ENCODE results near the gene FCRL6. TPM values are rescaled to one million over a fixed set of nuclear protein-coding genes. Genes with fewer than 3 reads are reported as not detected.

FCRL6 gene
- total and polyA plus RNA-seq, 4 donors, result 0.20 TPM; not detected in 3

- Histone ChIP-seq H3K27ac (ENCODE audit: low read depth, low read length) (no peak overlapping the region), H3K4me3 (ENCODE audit: low read depth, low read length) (no peak overlapping the region), H3K4me1 (ENCODE audit: control insufficient read depth, insufficient read depth, low read length) (peaks cover 11% of the 10 kb centered on the region), H3K36me3 (ENCODE audit: control insufficient read depth, insufficient read depth, low read length) (no peaks in the 10 kb centered on the region), H3K9me3 (ENCODE audit: control insufficient read depth, insufficient read depth, low read length) (no peaks in the 10 kb centered on the region), H3K27me3 (ENCODE audit: control insufficient read depth, insufficient read depth, low read length) (no peaks in the 10 kb centered on the region)
- 37% methylated on average over 33 of the region's 34 CpGs for WGBS (ENCODE audit: insufficient coverage)
- DNase-seq (ENCODE audit: low read depth in 4 of 6, low spot score in 6 of 6), result no peak
These were observed 53.5 kb downstream of the FCRL6 start for GRCh38 chr1:159855709-159856108.

- no CpG with 5 or more reads among the region's 1 CpG for WGBS (ENCODE audit: insufficient coverage)
- Histone ChIP-seq H3K27ac (ENCODE audit: low read depth, low read length) (no peak overlapping the region), H3K27me3 (ENCODE audit: control insufficient read depth, insufficient read depth, low read length) (no peaks in the 10 kb centered on the region)
These were observed 54.4 kb downstream of the FCRL6 start for GRCh38 chr1:159856576-159856975.

GRCh38 chr1:159857889-159858288 lies 55.7 kb downstream of the FCRL6 start:
- no peak overlapping the region for H3K4me3 ChIP-seq (ENCODE audit: low read depth, low read length)
- H3K27ac ChIP-seq (ENCODE audit: low read depth, low read length), result no peak overlapping the region
- H3K9me3 ChIP-seq (ENCODE audit: control insufficient read depth, insufficient read depth, low read length), result no peaks in the 10 kb centered on the region
- WGBS (ENCODE audit: insufficient coverage), result 89% methylated on average over 6 of the region's 6 CpGs
- H3K4me1 ChIP-seq (ENCODE audit: control insufficient read depth, insufficient read depth, low read length), result peaks cover 11% of the 10 kb centered on the region
- H3K27me3 ChIP-seq (ENCODE audit: control insufficient read depth, insufficient read depth, low read length), result no peaks in the 10 kb centered on the region
- DNase-seq (ENCODE audit: low read depth in 4 of 6, low spot score in 6 of 6), result no peak
- H3K36me3 ChIP-seq (ENCODE audit: control insufficient read depth, insufficient read depth, low read length), result no peaks in the 10 kb centered on the region

More at GRCh38 chr1:159856576-159856975, 54.4 kb downstream of the FCRL6 start:
- no peak for DNase-seq (ENCODE audit: low read depth in 4 of 6, low spot score in 6 of 6)
- Histone ChIP-seq H3K4me3 (ENCODE audit: low read depth, low read length) (no peak overlapping the region), H3K4me1 (ENCODE audit: control insufficient read depth, insufficient read depth, low read length) (peaks cover 11% of the 10 kb centered on the region), H3K36me3 (ENCODE audit: control insufficient read depth, insufficient read depth, low read length) (no peaks in the 10 kb centered on the region), H3K9me3 (ENCODE audit: control insufficient read depth, insufficient read depth, low read length) (no peaks in the 10 kb centered on the region)

GRCh38 chr1:159859767-159860322 lies 57.7 kb downstream of the FCRL6 start:
- 79% methylated on average over 7 of the region's 7 CpGs for WGBS (ENCODE audit: insufficient coverage)
- Histone ChIP-seq H3K4me1 (ENCODE audit: control insufficient read depth, insufficient read depth, low read length) (peaks cover 5% of the 10 kb centered on the region), H3K27me3 (ENCODE audit: control insufficient read depth, insufficient read depth, low read length) (no peaks in the 10 kb centered on the region), H3K9me3 (ENCODE audit: control insufficient read depth, insufficient read depth, low read length) (no peaks in the 10 kb centered on the region), H3K4me3 (ENCODE audit: low read depth, low read length) (no peak overlapping the region), H3K27ac (ENCODE audit: low read depth, low read length) (no peak overlapping the region), H3K36me3 (ENCODE audit: control insufficient read depth, insufficient read depth, low read length) (no peaks in the 10 kb centered on the region)
- no peak for DNase-seq (ENCODE audit: low read depth in 4 of 6, low spot score in 6 of 6)

- DNase-seq (ENCODE audit: low read depth in 4 of 6, low spot score in 6 of 6), result no peak
- WGBS (ENCODE audit: insufficient coverage), result 64% methylated on average over 3 of the region's 3 CpGs
- Histone ChIP-seq H3K9me3 (ENCODE audit: control insufficient read depth, insufficient read depth, low read length) (no peaks in the 10 kb centered on the region), H3K4me3 (ENCODE audit: low read depth, low read length) (no peak overlapping the region), H3K4me1 (ENCODE audit: control insufficient read depth, insufficient read depth, low read length) (no peaks in the 10 kb centered on the region), H3K27ac (ENCODE audit: low read depth, low read length) (no peak overlapping the region), H3K36me3 (ENCODE audit: control insufficient read depth, insufficient read depth, low read length) (no peaks in the 10 kb centered on the region), H3K27me3 (ENCODE audit: control insufficient read depth, insufficient read depth, low read length) (no peaks in the 10 kb centered on the region)
These were observed 58.3 kb downstream of the FCRL6 start for GRCh38 chr1:159860456-159860855.

- no peak for DNase-seq (ENCODE audit: low read depth in 4 of 6, low spot score in 6 of 6)
- H3K4me1 ChIP-seq (ENCODE audit: control insufficient read depth, insufficient read depth, low read length), result no peaks in the 10 kb centered on the region
- H3K9me3 ChIP-seq (ENCODE audit: control insufficient read depth, insufficient read depth, low read length), result no peaks in the 10 kb centered on the region
- no peaks in the 10 kb centered on the region for H3K27me3 ChIP-seq (ENCODE audit: control insufficient read depth, insufficient read depth, low read length)
- no peaks in the 10 kb centered on the region for H3K36me3 ChIP-seq (ENCODE audit: control insufficient read depth, insufficient read depth, low read length)
- no peak overlapping the region for H3K27ac ChIP-seq (ENCODE audit: low read depth, low read length)
- H3K4me3 ChIP-seq (ENCODE audit: low read depth, low read length), result no peak overlapping the region
- WGBS (ENCODE audit: insufficient coverage), result 75% methylated on average over 6 of the region's 8 CpGs
These were observed 59.1 kb downstream of the FCRL6 start for GRCh38 chr1:159861218-159861617.

- WGBS (ENCODE audit: insufficient coverage), result 74% methylated on average over 4 of the region's 5 CpGs
- Histone ChIP-seq H3K9me3 (ENCODE audit: control insufficient read depth, insufficient read depth, low read length) (no peaks in the 10 kb centered on the region), H3K36me3 (ENCODE audit: control insufficient read depth, insufficient read depth, low read length) (no peaks in the 10 kb centered on the region), H3K27me3 (ENCODE audit: control insufficient read depth, insufficient read depth, low read length) (no peaks in the 10 kb centered on the region), H3K4me3 (ENCODE audit: low read depth, low read length) (no peak overlapping the region), H3K4me1 (ENCODE audit: control insufficient read depth, insufficient read depth, low read length) (no peaks in the 10 kb centered on the region), H3K27ac (ENCODE audit: low read depth, low read length) (no peak overlapping the region)
- DNase-seq (ENCODE audit: low read depth in 4 of 6, low spot score in 6 of 6), result no peak
These were observed 59.9 kb downstream of the FCRL6 start for GRCh38 chr1:159862031-159862430.

GRCh38 chr1:159862557-159862956 lies 60.4 kb downstream of the FCRL6 start, which contains the start of gene VSIG8:
TSS of gene VSIG8 (minus strand) at chr1:159862657. CDS start at chr1:159862521, 136 bp downstream.
- no peaks in the 10 kb centered on the region for H3K4me1 ChIP-seq (ENCODE audit: control insufficient read depth, insufficient read depth, low read length)
- H3K36me3 ChIP-seq (ENCODE audit: control insufficient read depth, insufficient read depth, low read length), result no peaks in the 10 kb centered on the region
- H3K27me3 ChIP-seq (ENCODE audit: control insufficient read depth, insufficient read depth, low read length), result no peaks in the 10 kb centered on the region
- H3K9me3 ChIP-seq (ENCODE audit: control insufficient read depth, insufficient read depth, low read length), result no peaks in the 10 kb centered on the region
- no peak within 1 kb of the TSS for H3K4me3 ChIP-seq (ENCODE audit: low read depth, low read length)
- no peak for DNase-seq (ENCODE audit: low read depth in 4 of 6, low spot score in 6 of 6)
- whole genome bisulfite sequencing (ENCODE audit: insufficient coverage), result 100% methylated on average over 1 of the region's 4 CpGs
- H3K27ac ChIP-seq (ENCODE audit: low read depth, low read length), result no peak within 1 kb of the TSS

- DNase-seq (ENCODE audit: low read depth in 4 of 6, low spot score in 6 of 6), result no peak
These were observed 62.1 kb downstream of the FCRL6 start for GRCh38 chr1:159864262-159864661.

More at GRCh38 chr1:159864262-159864661, 62.1 kb downstream of the FCRL6 start:
- Histone ChIP-seq H3K27me3 (ENCODE audit: control insufficient read depth, insufficient read depth, low read length) (no peaks in the 10 kb centered on the region), H3K4me1 (ENCODE audit: control insufficient read depth, insufficient read depth, low read length) (no peaks in the 10 kb centered on the region), H3K4me3 (ENCODE audit: low read depth, low read length) (no peak overlapping the region), H3K36me3 (ENCODE audit: control insufficient read depth, insufficient read depth, low read length) (no peaks in the 10 kb centered on the region), H3K27ac (ENCODE audit: low read depth, low read length) (no peak overlapping the region), H3K9me3 (ENCODE audit: control insufficient read depth, insufficient read depth, low read length) (no peaks in the 10 kb centered on the region)
- 90% methylated on average over 2 of the region's 2 CpGs for WGBS (ENCODE audit: insufficient coverage)

All from spinal cord (tissue), 10 donors.